ENCODE data around the gene DHX29. TPM values are rescaled to one million over a fixed set of nuclear protein-coding genes. Genes with fewer than 3 reads are reported as not detected.

DHX29 gene, protein sequence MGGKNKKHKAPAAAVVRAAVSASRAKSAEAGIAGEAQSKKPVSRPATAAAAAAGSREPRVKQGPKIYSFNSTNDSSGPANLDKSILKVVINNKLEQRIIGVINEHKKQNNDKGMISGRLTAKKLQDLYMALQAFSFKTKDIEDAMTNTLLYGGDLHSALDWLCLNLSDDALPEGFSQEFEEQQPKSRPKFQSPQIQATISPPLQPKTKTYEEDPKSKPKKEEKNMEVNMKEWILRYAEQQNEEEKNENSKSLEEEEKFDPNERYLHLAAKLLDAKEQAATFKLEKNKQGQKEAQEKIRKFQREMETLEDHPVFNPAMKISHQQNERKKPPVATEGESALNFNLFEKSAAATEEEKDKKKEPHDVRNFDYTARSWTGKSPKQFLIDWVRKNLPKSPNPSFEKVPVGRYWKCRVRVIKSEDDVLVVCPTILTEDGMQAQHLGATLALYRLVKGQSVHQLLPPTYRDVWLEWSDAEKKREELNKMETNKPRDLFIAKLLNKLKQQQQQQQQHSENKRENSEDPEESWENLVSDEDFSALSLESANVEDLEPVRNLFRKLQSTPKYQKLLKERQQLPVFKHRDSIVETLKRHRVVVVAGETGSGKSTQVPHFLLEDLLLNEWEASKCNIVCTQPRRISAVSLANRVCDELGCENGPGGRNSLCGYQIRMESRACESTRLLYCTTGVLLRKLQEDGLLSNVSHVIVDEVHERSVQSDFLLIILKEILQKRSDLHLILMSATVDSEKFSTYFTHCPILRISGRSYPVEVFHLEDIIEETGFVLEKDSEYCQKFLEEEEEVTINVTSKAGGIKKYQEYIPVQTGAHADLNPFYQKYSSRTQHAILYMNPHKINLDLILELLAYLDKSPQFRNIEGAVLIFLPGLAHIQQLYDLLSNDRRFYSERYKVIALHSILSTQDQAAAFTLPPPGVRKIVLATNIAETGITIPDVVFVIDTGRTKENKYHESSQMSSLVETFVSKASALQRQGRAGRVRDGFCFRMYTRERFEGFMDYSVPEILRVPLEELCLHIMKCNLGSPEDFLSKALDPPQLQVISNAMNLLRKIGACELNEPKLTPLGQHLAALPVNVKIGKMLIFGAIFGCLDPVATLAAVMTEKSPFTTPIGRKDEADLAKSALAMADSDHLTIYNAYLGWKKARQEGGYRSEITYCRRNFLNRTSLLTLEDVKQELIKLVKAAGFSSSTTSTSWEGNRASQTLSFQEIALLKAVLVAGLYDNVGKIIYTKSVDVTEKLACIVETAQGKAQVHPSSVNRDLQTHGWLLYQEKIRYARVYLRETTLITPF (N-terminal part only)
- 10 to 100 TPM; 24.9 to 28.2 TPM for total RNA-seq

DNA sequence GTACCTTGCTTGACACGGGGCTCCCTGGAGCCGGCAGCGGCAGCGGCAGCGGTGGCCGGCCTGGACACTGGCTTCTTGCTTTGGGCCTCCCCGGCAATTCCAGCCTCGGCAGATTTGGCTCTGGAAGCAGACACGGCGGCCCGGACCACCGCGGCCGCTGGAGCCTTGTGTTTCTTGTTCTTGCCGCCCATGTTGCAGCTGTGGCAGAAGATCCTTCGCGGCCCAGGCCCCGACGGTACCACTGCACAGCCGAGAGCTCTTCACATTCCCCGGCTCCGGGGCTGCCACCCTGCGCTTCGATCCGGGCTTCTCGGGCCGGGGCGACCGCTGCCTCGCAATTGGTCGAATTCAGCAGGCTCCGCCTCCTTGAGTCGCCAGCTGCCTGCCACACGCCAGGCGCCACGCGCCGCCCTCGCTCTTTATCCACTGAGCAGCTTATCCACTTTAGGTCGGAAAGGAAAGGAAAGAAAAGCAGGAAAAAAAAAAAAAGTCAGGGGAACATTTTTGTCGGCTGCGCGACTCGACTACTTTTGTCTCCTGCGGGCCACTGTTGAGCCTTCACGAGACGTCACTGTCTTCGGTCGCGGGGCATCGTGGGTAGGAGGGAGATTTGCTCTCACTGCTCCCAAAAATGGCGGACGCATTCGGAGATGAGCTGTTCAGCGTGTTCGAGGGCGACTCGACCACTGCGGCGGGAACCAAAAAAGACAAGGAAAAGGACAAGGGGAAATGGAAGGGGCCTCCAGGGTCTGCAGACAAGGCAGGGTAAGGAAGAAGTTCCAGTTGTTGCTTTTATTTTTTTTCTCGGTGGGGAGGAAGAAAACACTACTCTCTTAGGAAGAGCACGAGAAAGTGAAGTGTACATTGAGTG, at the start of gene DHX29, which contains the start of gene MTREX:
Gene DHX29 (minus strand): TSS at position 312 of the 871 bp plus-strand sequence. CDS start 121 bp downstream, at position 191.
Gene MTREX (plus strand): TSS at position 607 of the 871 bp plus-strand sequence. CDS start 25 bp downstream, at position 632.
- no peaks in the 10 kb centered on the region for H3K4me1 ChIP-seq (replicated peaks)
- TF ChIP-seq POLR2A (IDR thresholded peaks at IDR 0.05) (peak; percentile 59), POLR2AphosphoS5 (IDR thresholded peaks at IDR 0.05) (peak; percentile 93)
- TF ChIP-seq, protein P1, sequence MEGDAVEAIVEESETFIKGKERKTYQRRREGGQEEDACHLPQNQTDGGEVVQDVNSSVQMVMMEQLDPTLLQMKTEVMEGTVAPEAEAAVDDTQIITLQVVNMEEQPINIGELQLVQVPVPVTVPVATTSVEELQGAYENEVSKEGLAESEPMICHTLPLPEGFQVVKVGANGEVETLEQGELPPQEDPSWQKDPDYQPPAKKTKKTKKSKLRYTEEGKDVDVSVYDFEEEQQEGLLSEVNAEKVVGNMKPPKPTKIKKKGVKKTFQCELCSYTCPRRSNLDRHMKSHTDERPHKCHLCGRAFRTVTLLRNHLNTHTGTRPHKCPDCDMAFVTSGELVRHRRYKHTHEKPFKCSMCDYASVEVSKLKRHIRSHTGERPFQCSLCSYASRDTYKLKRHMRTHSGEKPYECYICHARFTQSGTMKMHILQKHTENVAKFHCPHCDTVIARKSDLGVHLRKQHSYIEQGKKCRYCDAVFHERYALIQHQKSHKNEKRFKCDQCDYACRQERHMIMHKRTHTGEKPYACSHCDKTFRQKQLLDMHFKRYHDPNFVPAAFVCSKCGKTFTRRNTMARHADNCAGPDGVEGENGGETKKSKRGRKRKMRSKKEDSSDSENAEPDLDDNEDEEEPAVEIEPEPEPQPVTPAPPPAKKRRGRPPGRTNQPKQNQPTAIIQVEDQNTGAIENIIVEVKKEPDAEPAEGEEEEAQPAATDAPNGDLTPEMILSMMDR (IDR thresholded peaks at IDR 0.05) = peak in 1 of 4 experiments; percentile 3
- intact Hi-C loops (cut with DNase I) = no loop called here
- H3K27me3 ChIP-seq (replicated peaks; ENCODE audit: insufficient read depth) = no peaks in the 10 kb centered on the region
- peak; percentile 91 for DNase-seq (ENCODE audit: low spot score)
- no peaks in the 10 kb centered on the region for H3K9me3 ChIP-seq
- H3K36me3 ChIP-seq = no peaks in the 10 kb centered on the region
- under 1% methylated on average over 62 of the region's 62 CpGs for WGBS
- peak within 1 kb of the TSS; percentile 90 to 91 for H3K27ac ChIP-seq
- peak within 1 kb of the TSS; percentile 48 to 63 for H3K4me3 ChIP-seq

- H3K4me3 ChIP-seq = no peak overlapping the region
- H3K27me3 ChIP-seq (replicated peaks; ENCODE audit: insufficient read depth) = no peaks in the 10 kb centered on the region
- no peaks in the 10 kb centered on the region for H3K36me3 ChIP-seq
- WGBS = 87% methylated on average over 4 of the region's 4 CpGs
- intact Hi-C loops (cut with DNase I) = no loop called here
- H3K4me1 ChIP-seq (replicated peaks) = no peaks in the 10 kb centered on the region
- no peak overlapping the region for H3K27ac ChIP-seq
- no peak for TF ChIP-seq POLR2A (IDR thresholded peaks at IDR 0.05)
- TF ChIP-seq, protein P1 (IDR thresholded peaks at IDR 0.05) = no peak
- no peak for TF ChIP-seq POLR2AphosphoS5 (IDR thresholded peaks at IDR 0.05)
- no peaks in the 10 kb centered on the region for H3K9me3 ChIP-seq
- no peak for DNase-seq (ENCODE audit: low spot score)
These were observed 49.4 kb upstream of the DHX29 start for GRCh38 chr5:55356896-55357295.

- WGBS = 95% methylated on average over 1 of the region's 1 CpG
- intact Hi-C loops (cut with DNase I) = no loop called here
- Histone ChIP-seq H3K9me3 (no peaks in the 10 kb centered on the region), H3K4me1 (replicated peaks) (no peaks in the 10 kb centered on the region), H3K36me3 (no peaks in the 10 kb centered on the region), H3K27me3 (replicated peaks; ENCODE audit: insufficient read depth) (no peaks in the 10 kb centered on the region), H3K27ac (no peak overlapping the region), H3K4me3 (no peak overlapping the region)
- DNase-seq (ENCODE audit: low spot score) = no peak
- TF ChIP-seq POLR2A (IDR thresholded peaks at IDR 0.05) (no peak), POLR2AphosphoS5 (IDR thresholded peaks at IDR 0.05) (no peak)
- TF ChIP-seq, protein P1 (IDR thresholded peaks at IDR 0.05) = no peak
These were observed 43.3 kb upstream of the DHX29 start for GRCh38 chr5:55350754-55351153.

DNA sequence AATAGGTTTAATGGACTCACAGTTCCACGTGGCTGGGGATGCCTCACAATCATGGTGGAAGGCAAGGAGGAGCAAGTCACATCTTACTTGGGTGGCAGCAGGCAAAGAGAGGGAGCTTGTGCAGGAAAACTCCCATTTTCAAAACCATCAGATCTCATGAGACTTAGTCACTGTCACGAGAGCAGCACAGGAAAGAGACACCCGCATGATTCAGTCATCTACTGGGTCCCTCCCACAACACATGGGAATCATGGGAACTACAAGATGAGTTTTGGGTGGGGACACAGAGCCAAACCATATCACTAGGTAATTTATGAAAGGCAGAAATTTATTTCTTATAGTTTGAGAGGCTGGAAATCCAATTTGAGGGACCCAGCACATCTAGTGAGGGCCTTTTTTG, 40.3 kb upstream of the DHX29 start:
- TF ChIP-seq, protein P1 (IDR thresholded peaks at IDR 0.05) = no peak
- no peak for TF ChIP-seq POLR2A (IDR thresholded peaks at IDR 0.05)
- no peak for TF ChIP-seq POLR2AphosphoS5 (IDR thresholded peaks at IDR 0.05)
- intact Hi-C loops (cut with DNase I) = no loop called here

More for the DNA sequence above, 40.3 kb upstream of the DHX29 start:
- Histone ChIP-seq H3K4me3 (no peak overlapping the region), H3K4me1 (replicated peaks) (no peaks in the 10 kb centered on the region), H3K27ac (no peak overlapping the region), H3K27me3 (replicated peaks; ENCODE audit: insufficient read depth) (no peaks in the 10 kb centered on the region), H3K9me3 (no peaks in the 10 kb centered on the region), H3K36me3 (no peaks in the 10 kb centered on the region)
- WGBS = 85% methylated on average over 3 of the region's 3 CpGs
- no peak for DNase-seq (ENCODE audit: low spot score)

Data from prostate gland (tissue), 2 donors.